WERI-Rb-1 (cell line): ENCODE measurements around the gene SOAT2.

Experiments
- DNase-seq: peaks from one replicate; pipeline ENCODE4 v3.0.0-alpha.2; 2020
- H3K27ac ChIP-seq: fragments of 250-450 bp; sonication (Bioruptor Pico); 2 replicates; pipeline ENCODE4 v1.5.1; 2020; ENCODE audit warnings: mild to moderate bottlenecking, moderate library complexity
- H3K27me3 ChIP-seq: fragments of 250-450 bp; sonication (Bioruptor Pico); 2 replicates; pipeline ENCODE4 v1.5.1; 2021; ENCODE audit warnings: mild to moderate bottlenecking, low read depth, moderate library complexity; ENCODE audit not compliant: insufficient read depth, severe bottlenecking
- H3K36me3 ChIP-seq: fragments of 250-450 bp; sonication (Bioruptor Pico); 2 replicates; pipeline ENCODE4 v1.5.1; 2020; ENCODE audit warnings: mild to moderate bottlenecking, moderate library complexity
- H3K4me3 ChIP-seq: 2 replicates; pipeline ENCODE4 v1.5.1; 2011; ENCODE audit warnings: low read depth, mild to moderate bottlenecking, control low read depth, low read length
- H3K9me3 ChIP-seq: fragments of 250-450 bp; sonication (Bioruptor Pico); 2 replicates; pipeline ENCODE4 v1.5.1; 2021; ENCODE audit warnings: mild to moderate bottlenecking, moderate library complexity; ENCODE audit not compliant: severe bottlenecking
- TF ChIP-seq, protein P1 (sequence below): IDR thresholded peaks from 2 replicates; pipeline ENCODE4 v1.5.1; 2011; ENCODE audit warnings: low read depth, mild to moderate bottlenecking, control low read depth, inconsistent platforms, low read length

SOAT2 gene

DNA sequence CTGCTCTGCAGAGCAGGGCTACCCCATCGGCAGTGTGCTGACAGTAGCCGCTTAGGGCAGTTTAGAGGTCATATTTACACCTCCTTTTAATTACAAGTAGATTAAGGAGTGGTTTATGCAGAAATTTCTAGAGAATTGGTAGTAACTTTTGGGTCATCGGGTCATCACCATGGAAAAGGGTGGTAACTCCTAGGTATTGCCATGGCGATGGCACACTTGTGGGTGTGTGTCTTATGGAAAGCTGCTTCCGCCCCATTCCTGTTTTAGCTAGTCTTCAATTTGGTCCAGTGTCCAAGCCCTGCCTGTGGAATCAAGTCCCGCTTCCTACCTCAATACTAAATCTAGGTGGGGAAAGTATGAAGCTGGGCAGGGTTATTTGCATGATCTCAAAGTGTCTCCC is 47.8 kb downstream of the SOAT2 start:
- H3K9me3 ChIP-seq, result no peaks in the 10 kb centered on the region
- DNase-seq, result no peak
- H3K36me3 ChIP-seq, result no peaks in the 10 kb centered on the region
- H3K27me3 ChIP-seq, result no peaks in the 10 kb centered on the region
- TF ChIP-seq, protein P1, sequence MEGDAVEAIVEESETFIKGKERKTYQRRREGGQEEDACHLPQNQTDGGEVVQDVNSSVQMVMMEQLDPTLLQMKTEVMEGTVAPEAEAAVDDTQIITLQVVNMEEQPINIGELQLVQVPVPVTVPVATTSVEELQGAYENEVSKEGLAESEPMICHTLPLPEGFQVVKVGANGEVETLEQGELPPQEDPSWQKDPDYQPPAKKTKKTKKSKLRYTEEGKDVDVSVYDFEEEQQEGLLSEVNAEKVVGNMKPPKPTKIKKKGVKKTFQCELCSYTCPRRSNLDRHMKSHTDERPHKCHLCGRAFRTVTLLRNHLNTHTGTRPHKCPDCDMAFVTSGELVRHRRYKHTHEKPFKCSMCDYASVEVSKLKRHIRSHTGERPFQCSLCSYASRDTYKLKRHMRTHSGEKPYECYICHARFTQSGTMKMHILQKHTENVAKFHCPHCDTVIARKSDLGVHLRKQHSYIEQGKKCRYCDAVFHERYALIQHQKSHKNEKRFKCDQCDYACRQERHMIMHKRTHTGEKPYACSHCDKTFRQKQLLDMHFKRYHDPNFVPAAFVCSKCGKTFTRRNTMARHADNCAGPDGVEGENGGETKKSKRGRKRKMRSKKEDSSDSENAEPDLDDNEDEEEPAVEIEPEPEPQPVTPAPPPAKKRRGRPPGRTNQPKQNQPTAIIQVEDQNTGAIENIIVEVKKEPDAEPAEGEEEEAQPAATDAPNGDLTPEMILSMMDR, result no peak
- H3K27ac ChIP-seq, result no peak overlapping the region
- no peak overlapping the region for H3K4me3 ChIP-seq

DNA sequence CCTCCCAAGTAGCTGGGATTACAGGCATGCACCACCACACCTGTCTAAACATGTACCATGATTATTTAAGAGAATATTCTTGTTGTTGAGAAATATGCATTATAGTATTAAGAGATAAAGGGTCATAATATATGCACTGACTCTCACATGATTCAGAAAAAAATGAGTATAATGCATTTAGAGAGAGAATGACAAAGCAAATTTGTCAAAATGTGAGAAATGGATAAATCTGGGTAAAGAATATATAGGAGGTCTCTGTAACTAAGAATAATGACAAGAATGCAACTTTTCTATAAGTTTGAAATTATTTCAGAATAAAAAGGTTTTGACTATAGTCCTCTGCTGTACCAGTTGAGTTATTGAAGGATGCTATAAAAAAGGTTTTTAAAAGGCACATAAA is 49.1 kb downstream of the SOAT2 start:
- no peak for DNase-seq
- Histone ChIP-seq H3K27ac (no peak overlapping the region), H3K36me3 (no peaks in the 10 kb centered on the region), H3K9me3 (no peaks in the 10 kb centered on the region), H3K27me3 (no peaks in the 10 kb centered on the region), H3K4me3 (no peak overlapping the region)
- TF ChIP-seq, protein P1, result no peak

DNA sequence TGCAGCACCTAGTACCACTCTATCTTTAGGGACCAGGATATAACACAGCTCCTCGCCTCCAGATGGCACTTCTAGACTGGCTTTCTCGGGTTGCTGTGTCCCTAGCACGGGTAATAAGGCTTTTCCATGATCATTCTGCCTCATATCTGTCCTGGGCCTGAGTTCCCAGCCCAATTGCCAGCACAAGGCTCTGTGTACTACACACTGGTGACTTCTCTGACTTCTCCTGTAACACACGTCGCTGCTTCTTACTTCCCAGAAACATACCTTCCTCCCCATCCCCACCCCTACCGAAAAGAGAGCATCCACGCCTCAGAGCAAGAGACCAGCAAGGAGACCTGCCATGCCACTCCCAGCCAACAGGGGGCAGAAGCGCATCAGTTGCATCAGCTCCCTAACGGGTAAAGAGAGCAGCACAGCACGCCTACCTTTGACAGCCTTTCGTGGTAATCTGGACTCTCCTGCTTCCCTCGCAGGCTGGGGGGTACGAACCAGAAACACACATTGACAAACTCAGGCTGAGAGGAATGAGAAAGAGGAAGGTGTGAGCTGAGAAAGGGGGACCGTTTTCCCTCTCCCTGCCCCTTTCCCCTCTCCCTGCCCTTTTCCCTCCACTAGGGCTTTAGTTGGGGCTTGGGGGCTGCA is 56.0 kb downstream of the SOAT2 start:
- peak; percentile 93 for DNase-seq

DNA sequence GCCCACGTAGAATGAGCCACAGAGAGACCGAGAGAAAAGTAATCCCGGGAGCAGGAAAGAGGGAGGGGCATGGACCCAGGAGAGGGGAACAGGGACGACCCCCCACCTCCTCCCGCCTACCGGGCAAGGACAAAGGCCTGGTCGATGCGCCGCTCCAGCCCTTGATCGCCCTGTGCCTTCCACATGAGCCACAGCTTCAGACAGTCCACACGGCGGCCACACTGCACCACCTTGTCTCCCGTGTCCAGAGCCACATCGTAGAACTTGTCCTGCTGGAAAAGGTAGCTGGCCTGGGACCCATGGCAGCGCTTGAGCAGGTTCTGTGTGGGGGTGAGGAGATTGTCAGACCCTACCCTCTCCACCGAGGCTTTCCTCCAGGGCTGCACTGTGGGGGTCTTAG is 56.7 kb downstream of the SOAT2 start:
- TF ChIP-seq, protein P1, result no peak
- H3K4me3 ChIP-seq, result no peak overlapping the region
- no peaks in the 10 kb centered on the region for H3K36me3 ChIP-seq
- no peaks in the 10 kb centered on the region for H3K9me3 ChIP-seq
- H3K27ac ChIP-seq, result no peak overlapping the region
- no peaks in the 10 kb centered on the region for H3K27me3 ChIP-seq
- DNase-seq, result no peak

More for the DNA sequence above, 56.0 kb downstream of the SOAT2 start:
- Histone ChIP-seq H3K27ac (peak overlapping the region; percentile 61), H3K4me3 (peak overlapping the region; percentile 19), H3K27me3 (no peaks in the 10 kb centered on the region), H3K36me3 (no peaks in the 10 kb centered on the region), H3K9me3 (no peaks in the 10 kb centered on the region)
- TF ChIP-seq, protein P1, result peak; percentile 99

DNA sequence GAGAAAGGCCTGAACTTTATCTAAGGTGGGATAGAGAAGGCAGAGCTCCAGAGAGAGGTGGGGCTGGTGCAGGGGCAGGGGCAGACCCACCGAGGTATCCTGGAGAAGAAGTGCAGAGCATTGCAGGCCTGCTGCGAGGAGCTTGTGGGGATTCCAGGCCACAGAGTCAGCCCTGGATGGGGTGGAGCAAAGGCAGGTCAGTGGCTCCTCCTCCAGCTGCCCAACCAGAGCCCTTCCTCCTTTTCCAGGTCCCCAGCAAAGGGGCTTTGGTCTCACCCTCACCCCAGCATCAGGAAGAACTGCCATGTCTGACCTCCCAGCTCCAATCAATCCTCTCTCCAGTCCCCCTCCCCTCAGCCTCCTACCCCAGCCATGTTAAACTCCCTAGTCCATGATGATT is 57.4 kb downstream of the SOAT2 start:
- no peak overlapping the region for H3K27ac ChIP-seq
- H3K36me3 ChIP-seq, result no peaks in the 10 kb centered on the region
- H3K9me3 ChIP-seq, result no peaks in the 10 kb centered on the region
- TF ChIP-seq, protein P1, result no peak
- DNase-seq, result no peak
- no peaks in the 10 kb centered on the region for H3K27me3 ChIP-seq
- no peak overlapping the region for H3K4me3 ChIP-seq
